ENCODE results near the gene CNOT10.

CNOT10 gene

GRCh38 chr3:32822609-32823498 lies 137.9 kb downstream of the CNOT10 start:
- H3K36me3 ChIP-seq (replicated peaks), result no peaks in the 10 kb centered on the region
- no peak for TF ChIP-seq CTCF (IDR thresholded peaks at IDR 0.05; ENCODE audit: low read depth, low read length, missing control alignments)
- DNase-seq, result no peak
- in situ Hi-C loops (cut with HindIII; ENCODE audit: low pct_ligation_motif_present, low sequenced_read_pairs), result no loop called here
- H3K27me3 ChIP-seq (replicated peaks), result peaks cover 52% of the 10 kb centered on the region
- no peak overlapping the region for H3K4me3 ChIP-seq (ENCODE audit: low read depth, low read length)
- H3K27ac ChIP-seq, result no peak overlapping the region

Data from brain microvascular endothelial cell (primary cell).